Liver (tissue), 3 donors: ENCODE measurements around the gene ARL13A.

Source experiments
- FOXA2 ChIP-seq: IDR thresholded peaks from 2 replicates; pipeline ENCODE4 v1.6.1; 2016; ENCODE audit warnings: antibody characterized with exemption
- GABPA ChIP-seq, 2 donors: IDR thresholded peaks in 1 of 2; conservative IDR thresholded peaks in 1 of 2; 2 replicates each; pipeline ENCODE4 v1.6.1; 2016; ENCODE audit warnings: antibody characterized with exemption in 2 of 2, mild to moderate bottlenecking in 1 of 2, moderate library complexity in 1 of 2
- RXRA ChIP-seq, 2 donors: IDR thresholded peaks; 2 replicates each; pipeline ENCODE4 v1.6.1; 2017 to 2018; ENCODE audit warnings: antibody characterized with exemption in 2 of 2, mild to moderate bottlenecking in 1 of 2
- TAF1 ChIP-seq: conservative IDR thresholded peaks from 2 replicates; pipeline ENCODE4 v1.6.1; 2016; ENCODE audit warnings: antibody characterized with exemption, mild to moderate bottlenecking
- YY1 ChIP-seq: IDR thresholded peaks from 2 replicates; pipeline ENCODE4 v1.6.1; 2016; ENCODE audit warnings: antibody characterized with exemption, mild to moderate bottlenecking
- ZBTB33 ChIP-seq: IDR thresholded peaks from 2 replicates; pipeline ENCODE4 v1.6.1; 2016; ENCODE audit warnings: antibody characterized with exemption
- TF ChIP-seq, protein P1 (sequence below): fragments of 150-350 bp; IDR thresholded peaks from 2 replicates; pipeline ENCODE4 v1.5.1; 2017; ENCODE audit warnings: improper control_type of control experiment, low read depth, low read length; ENCODE audit not compliant: missing input control
- TF ChIP-seq, protein P2 (sequence below): IDR thresholded peaks from 2 replicates; pipeline ENCODE4 v1.6.1; 2016; ENCODE audit warnings: antibody characterized with exemption, mild to moderate bottlenecking
- TF ChIP-seq, protein P3 (sequence below): IDR thresholded peaks from 2 replicates; pipeline ENCODE4 v1.6.1; 2016; ENCODE audit warnings: antibody characterized with exemption
- donor health status: healthy.
- donor health status: healthy.

DNA sequence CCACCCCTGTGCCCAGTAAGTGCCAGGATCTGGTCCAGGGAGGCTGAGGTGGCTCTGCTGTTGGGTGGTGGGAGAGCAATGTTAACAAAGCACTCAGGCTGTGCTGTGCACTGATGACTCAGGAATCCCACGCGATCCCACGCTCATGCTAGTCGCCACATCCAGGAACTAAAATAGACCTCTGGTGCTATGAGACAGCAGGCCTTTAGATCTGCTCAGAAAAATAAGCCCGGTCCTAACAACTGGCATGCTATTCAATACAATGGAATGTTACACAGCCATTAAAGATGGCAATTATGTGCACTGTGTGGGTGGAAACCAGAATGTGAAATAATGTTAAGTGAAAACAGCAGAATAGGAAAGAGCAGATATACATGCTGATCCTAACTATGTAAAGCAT is 26.0 kb downstream of the ARL13A start:
- TF ChIP-seq, protein P1, sequence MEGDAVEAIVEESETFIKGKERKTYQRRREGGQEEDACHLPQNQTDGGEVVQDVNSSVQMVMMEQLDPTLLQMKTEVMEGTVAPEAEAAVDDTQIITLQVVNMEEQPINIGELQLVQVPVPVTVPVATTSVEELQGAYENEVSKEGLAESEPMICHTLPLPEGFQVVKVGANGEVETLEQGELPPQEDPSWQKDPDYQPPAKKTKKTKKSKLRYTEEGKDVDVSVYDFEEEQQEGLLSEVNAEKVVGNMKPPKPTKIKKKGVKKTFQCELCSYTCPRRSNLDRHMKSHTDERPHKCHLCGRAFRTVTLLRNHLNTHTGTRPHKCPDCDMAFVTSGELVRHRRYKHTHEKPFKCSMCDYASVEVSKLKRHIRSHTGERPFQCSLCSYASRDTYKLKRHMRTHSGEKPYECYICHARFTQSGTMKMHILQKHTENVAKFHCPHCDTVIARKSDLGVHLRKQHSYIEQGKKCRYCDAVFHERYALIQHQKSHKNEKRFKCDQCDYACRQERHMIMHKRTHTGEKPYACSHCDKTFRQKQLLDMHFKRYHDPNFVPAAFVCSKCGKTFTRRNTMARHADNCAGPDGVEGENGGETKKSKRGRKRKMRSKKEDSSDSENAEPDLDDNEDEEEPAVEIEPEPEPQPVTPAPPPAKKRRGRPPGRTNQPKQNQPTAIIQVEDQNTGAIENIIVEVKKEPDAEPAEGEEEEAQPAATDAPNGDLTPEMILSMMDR = no peak
- TF ChIP-seq GABPA (IDR thresholded peaks at IDR 0.05 in 1 of 2, conservative IDR thresholded peaks at IDR 0.05 in 1 of 2) (no peak), TAF1 (no peak), RXRA (IDR thresholded peaks at IDR 0.05) (no peak), YY1 (no peak), FOXA2 (no peak), ZBTB33 (no peak)
- TF ChIP-seq, protein P2, sequence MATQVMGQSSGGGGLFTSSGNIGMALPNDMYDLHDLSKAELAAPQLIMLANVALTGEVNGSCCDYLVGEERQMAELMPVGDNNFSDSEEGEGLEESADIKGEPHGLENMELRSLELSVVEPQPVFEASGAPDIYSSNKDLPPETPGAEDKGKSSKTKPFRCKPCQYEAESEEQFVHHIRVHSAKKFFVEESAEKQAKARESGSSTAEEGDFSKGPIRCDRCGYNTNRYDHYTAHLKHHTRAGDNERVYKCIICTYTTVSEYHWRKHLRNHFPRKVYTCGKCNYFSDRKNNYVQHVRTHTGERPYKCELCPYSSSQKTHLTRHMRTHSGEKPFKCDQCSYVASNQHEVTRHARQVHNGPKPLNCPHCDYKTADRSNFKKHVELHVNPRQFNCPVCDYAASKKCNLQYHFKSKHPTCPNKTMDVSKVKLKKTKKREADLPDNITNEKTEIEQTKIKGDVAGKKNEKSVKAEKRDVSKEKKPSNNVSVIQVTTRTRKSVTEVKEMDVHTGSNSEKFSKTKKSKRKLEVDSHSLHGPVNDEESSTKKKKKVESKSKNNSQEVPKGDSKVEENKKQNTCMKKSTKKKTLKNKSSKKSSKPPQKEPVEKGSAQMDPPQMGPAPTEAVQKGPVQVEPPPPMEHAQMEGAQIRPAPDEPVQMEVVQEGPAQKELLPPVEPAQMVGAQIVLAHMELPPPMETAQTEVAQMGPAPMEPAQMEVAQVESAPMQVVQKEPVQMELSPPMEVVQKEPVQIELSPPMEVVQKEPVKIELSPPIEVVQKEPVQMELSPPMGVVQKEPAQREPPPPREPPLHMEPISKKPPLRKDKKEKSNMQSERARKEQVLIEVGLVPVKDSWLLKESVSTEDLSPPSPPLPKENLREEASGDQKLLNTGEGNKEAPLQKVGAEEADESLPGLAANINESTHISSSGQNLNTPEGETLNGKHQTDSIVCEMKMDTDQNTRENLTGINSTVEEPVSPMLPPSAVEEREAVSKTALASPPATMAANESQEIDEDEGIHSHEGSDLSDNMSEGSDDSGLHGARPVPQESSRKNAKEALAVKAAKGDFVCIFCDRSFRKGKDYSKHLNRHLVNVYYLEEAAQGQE = no peak
- TF ChIP-seq, protein P3, sequence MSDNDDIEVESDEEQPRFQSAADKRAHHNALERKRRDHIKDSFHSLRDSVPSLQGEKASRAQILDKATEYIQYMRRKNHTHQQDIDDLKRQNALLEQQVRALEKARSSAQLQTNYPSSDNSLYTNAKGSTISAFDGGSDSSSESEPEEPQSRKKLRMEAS = no peak
